Esophagus (tissue), 2 donors: Measurements from ENCODE around the gene ABAT. TPM values are rescaled to one million over a fixed set of nuclear protein-coding genes. Genes with fewer than 3 reads are reported as not detected.

Source experiments
- H3K27ac ChIP-seq, 2 donors: one replicate each; pipeline ENCODE4 v1.5.1; 2013; ENCODE audit warnings: low read depth in 2 of 2, mild to moderate bottlenecking in 2 of 2, inconsistent platforms in 1 of 2, low read length in 1 of 2, moderate library complexity in 1 of 2
- H3K27me3 ChIP-seq, 2 donors: one replicate each; pipeline ENCODE4 v1.6.1; 2013; ENCODE audit warnings: low read length in 2 of 2, control low read depth in 1 of 2, mild to moderate bottlenecking in 1 of 2; ENCODE audit not compliant: insufficient read depth in 2 of 2, control insufficient read depth in 1 of 2
- H3K36me3 ChIP-seq, 2 donors: one replicate each; pipeline ENCODE4 v1.6.1; 2013; ENCODE audit warnings: low read length in 1 of 2; ENCODE audit not compliant: control insufficient read depth in 2 of 2, insufficient read depth in 2 of 2
- H3K4me1 ChIP-seq, 2 donors: one replicate each; pipeline ENCODE4 v1.6.1; 2013; ENCODE audit warnings: low read length in 1 of 2; ENCODE audit not compliant: control insufficient read depth in 2 of 2, insufficient read depth in 2 of 2
- H3K4me3 ChIP-seq, 2 donors: one replicate each; pipeline ENCODE4 v1.5.1; 2013; ENCODE audit warnings: low read length in 2 of 2, mild to moderate bottlenecking in 2 of 2, low read depth in 1 of 2, moderate library complexity in 1 of 2
- H3K9me3 ChIP-seq, 2 donors: one replicate each; pipeline ENCODE4 v1.6.1; 2013; ENCODE audit warnings: mild to moderate bottlenecking in 2 of 2, low read depth in 1 of 2, low read length in 1 of 2, moderate library complexity in 1 of 2; ENCODE audit not compliant: control insufficient read depth in 2 of 2, insufficient read depth in 1 of 2
- WGBS, 2 donors: extraction: QIAGEN DNeasy Blood & Tissue Kit; methylation state at CpG; one replicate each; pipeline ENCODE4 v1.1.7; 2013; 5-methylcytosine and 5-hydroxymethylcytosine counted together
- polyA plus RNA-seq, 2 donors: library from polyadenylated mRNA; stranded (reverse); fragments of 200-250 nt; gene quantifications; one replicate each; pipeline ENCODE4 v1.2.3, GENCODE V29; 2013
- donor health status: healthy with polysubstance abuse.
- donor health status: Bipolar disorder and iron deficiency.

ABAT gene
- polyA plus RNA-seq, 2 donors: 4.6 to 9.5 TPM

GRCh38 chr16:8714174-8714573, 39.8 kb downstream of the ABAT start:
- H3K27ac ChIP-seq: no peak overlapping the region
- WGBS, 2 donors: 85 to 89% methylated on average over 7 of the region's 7 CpGs
- no peak overlapping the region for H3K4me3 ChIP-seq
- no peaks in the 10 kb centered on the region for H3K36me3 ChIP-seq
- no peaks in the 10 kb centered on the region for H3K4me1 ChIP-seq
- no peaks in the 10 kb centered on the region for H3K9me3 ChIP-seq
- no peaks in the 10 kb centered on the region for H3K27me3 ChIP-seq

GRCh38 chr16:8714807-8715206, 40.4 kb downstream of the ABAT start:
- Histone ChIP-seq H3K4me3 (no peak overlapping the region), H3K27me3 (no peaks in the 10 kb centered on the region), H3K4me1 (no peaks in the 10 kb centered on the region), H3K36me3 (no peaks in the 10 kb centered on the region), H3K9me3 (no peaks in the 10 kb centered on the region), H3K27ac (no peak overlapping the region)
- WGBS, 2 donors: 78 to 85% methylated on average over 14 of the region's 14 CpGs

GRCh38 chr16:8716052-8716451, 41.6 kb downstream of the ABAT start:
- H3K9me3 ChIP-seq: no peaks in the 10 kb centered on the region
- no peak overlapping the region for H3K27ac ChIP-seq
- no peaks in the 10 kb centered on the region for H3K36me3 ChIP-seq
- WGBS, 2 donors: 92 to 93% methylated on average over 6 of the region's 6 CpGs
- H3K4me1 ChIP-seq: no peaks in the 10 kb centered on the region
- no peaks in the 10 kb centered on the region for H3K27me3 ChIP-seq
- no peak overlapping the region for H3K4me3 ChIP-seq

GRCh38 chr16:8716592-8716991, 42.2 kb downstream of the ABAT start:
- Histone ChIP-seq H3K4me3 (no peak overlapping the region), H3K27me3 (no peaks in the 10 kb centered on the region), H3K36me3 (no peaks in the 10 kb centered on the region), H3K4me1 (no peaks in the 10 kb centered on the region), H3K27ac (no peak overlapping the region), H3K9me3 (no peaks in the 10 kb centered on the region)
- 71 to 79% methylated on average over 10 of the region's 10 CpGs for WGBS, 2 donors

GRCh38 chr16:8717469-8717868, 43.1 kb downstream of the ABAT start:
- Histone ChIP-seq H3K27ac (no peak overlapping the region), H3K9me3 (no peaks in the 10 kb centered on the region), H3K4me3 (no peak overlapping the region), H3K27me3 (no peaks in the 10 kb centered on the region), H3K4me1 (no peaks in the 10 kb centered on the region), H3K36me3 (no peaks in the 10 kb centered on the region)
- WGBS, 2 donors: 97 to 98% methylated on average over 2 of the region's 2 CpGs

GRCh38 chr16:8717892-8718415, 43.5 kb downstream of the ABAT start:
- Histone ChIP-seq H3K27ac (no peak overlapping the region), H3K4me3 (no peak overlapping the region), H3K36me3 (no peaks in the 10 kb centered on the region), H3K27me3 (no peaks in the 10 kb centered on the region), H3K9me3 (no peaks in the 10 kb centered on the region), H3K4me1 (no peaks in the 10 kb centered on the region)
- 95 to 97% methylated on average over 5 of the region's 5 CpGs for WGBS, 2 donors

- 64 to 83% methylated on average over 19 of the region's 19 CpGs for WGBS, 2 donors
- Histone ChIP-seq H3K4me3 (no peak overlapping the region), H3K36me3 (no peaks in the 10 kb centered on the region), H3K9me3 (no peaks in the 10 kb centered on the region), H3K4me1 (no peaks in the 10 kb centered on the region), H3K27me3 (no peaks in the 10 kb centered on the region), H3K27ac (no peak overlapping the region)
Observed at GRCh38 chr16:8718851-8719680, 44.6 kb downstream of the ABAT start.

- no peaks in the 10 kb centered on the region for H3K36me3 ChIP-seq
- H3K9me3 ChIP-seq: no peaks in the 10 kb centered on the region
- no peak overlapping the region for H3K4me3 ChIP-seq
- 53 to 60% methylated on average over 14 of the region's 14 CpGs for WGBS, 2 donors
- no peaks in the 10 kb centered on the region for H3K27me3 ChIP-seq
- H3K4me1 ChIP-seq: no peaks in the 10 kb centered on the region
- no peak overlapping the region for H3K27ac ChIP-seq
Observed at GRCh38 chr16:8720080-8720966, 45.9 kb downstream of the ABAT start.

- no peaks in the 10 kb centered on the region for H3K27me3 ChIP-seq
- no peaks in the 10 kb centered on the region for H3K9me3 ChIP-seq
- no peaks in the 10 kb centered on the region for H3K4me1 ChIP-seq
- H3K4me3 ChIP-seq: no peak overlapping the region
- WGBS, 2 donors: 75 to 90% methylated on average over 3 of the region's 3 CpGs
- H3K36me3 ChIP-seq: no peaks in the 10 kb centered on the region
- no peak overlapping the region for H3K27ac ChIP-seq
Observed at GRCh38 chr16:8720967-8721308, 46.5 kb downstream of the ABAT start.
